HL-60 (cell line): Measurements from ENCODE around the gene GRK5.
A peak's percentile ranks its signal among the peaks of the same experiment; 100 is the strongest.

Experiments
- DNase-seq, 2 experiments: peaks; one replicate each; pipeline ENCODE4 v3.0.0-alpha.2; 2010 to 2020; ENCODE audit warnings: low read depth in 1 of 2, low spot score in 1 of 2
- H3K27ac ChIP-seq: fragments of 250-450 bp; sonication (Bioruptor Pico); replicated peaks from 2 replicates; pipeline ENCODE4 v1.5.1; 2020; ENCODE audit warnings: mild to moderate bottlenecking, moderate library complexity
- H3K27me3 ChIP-seq: fragments of 250-450 bp; sonication (Bioruptor Pico); 2 replicates; pipeline ENCODE4 v1.5.1; 2021; ENCODE audit warnings: mild to moderate bottlenecking, moderate library complexity; ENCODE audit not compliant: insufficient read depth, poor library complexity, severe bottlenecking
- H3K4me3 ChIP-seq: replicated peaks from 2 replicates; pipeline ENCODE4 v1.5.1; 2011; ENCODE audit warnings: mild to moderate bottlenecking, control low read depth, low read length; ENCODE audit not compliant: insufficient read depth
- GABPA ChIP-seq: IDR thresholded peaks from 2 replicates; pipeline ENCODE4 v1.6.1; 2012; ENCODE audit warnings: low read depth
- POLR2AphosphoS5 ChIP-seq: IDR thresholded peaks from 2 replicates; pipeline ENCODE4 v1.6.1; 2012; ENCODE audit warnings: low read depth
- SPI1 ChIP-seq: IDR thresholded peaks from 2 replicates; pipeline ENCODE4 v1.6.1; 2012; ENCODE audit warnings: low read depth, mild to moderate bottlenecking, borderline replicate concordance
- TF ChIP-seq, protein P1 (sequence below): IDR thresholded peaks from one replicate; pipeline ENCODE4 v1.5.1; 2011; ENCODE audit warnings: low read length, control low read depth, inconsistent platforms; ENCODE audit not compliant: insufficient read depth
- TF ChIP-seq, protein P2 (sequence below): IDR thresholded peaks from 2 replicates; pipeline ENCODE4 v1.6.1; 2012; ENCODE audit warnings: low read depth; ENCODE audit not compliant: insufficient replicate concordance

GRK5 gene

DNA sequence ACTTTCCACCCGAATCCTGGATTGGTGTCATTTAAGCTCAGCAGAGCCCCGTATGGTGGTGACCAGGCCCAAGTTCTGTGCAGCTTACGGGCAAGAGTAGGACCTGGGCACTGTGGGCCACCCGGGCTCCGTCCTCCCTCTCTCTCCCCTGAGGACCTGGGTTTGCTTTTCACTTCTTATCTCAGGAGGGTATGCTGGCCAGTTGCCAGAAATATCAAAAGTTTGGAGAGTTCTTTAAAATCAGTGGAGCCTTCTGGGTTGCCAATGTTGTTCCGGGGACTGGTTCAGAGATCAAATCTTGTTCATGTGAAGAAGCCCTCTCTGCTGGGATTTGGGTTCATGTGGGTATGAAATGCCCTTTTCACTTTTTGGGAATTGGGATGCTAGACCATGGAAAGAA is 145.4 kb downstream of the GRK5 start:
- no peak overlapping the region for H3K4me3 ChIP-seq
- no peaks in the 10 kb centered on the region for H3K27me3 ChIP-seq
- no peak for DNase-seq
- no peak overlapping the region for H3K27ac ChIP-seq
- TF ChIP-seq SPI1 (no peak), POLR2AphosphoS5 (no peak), GABPA (no peak)
- TF ChIP-seq, protein P1, sequence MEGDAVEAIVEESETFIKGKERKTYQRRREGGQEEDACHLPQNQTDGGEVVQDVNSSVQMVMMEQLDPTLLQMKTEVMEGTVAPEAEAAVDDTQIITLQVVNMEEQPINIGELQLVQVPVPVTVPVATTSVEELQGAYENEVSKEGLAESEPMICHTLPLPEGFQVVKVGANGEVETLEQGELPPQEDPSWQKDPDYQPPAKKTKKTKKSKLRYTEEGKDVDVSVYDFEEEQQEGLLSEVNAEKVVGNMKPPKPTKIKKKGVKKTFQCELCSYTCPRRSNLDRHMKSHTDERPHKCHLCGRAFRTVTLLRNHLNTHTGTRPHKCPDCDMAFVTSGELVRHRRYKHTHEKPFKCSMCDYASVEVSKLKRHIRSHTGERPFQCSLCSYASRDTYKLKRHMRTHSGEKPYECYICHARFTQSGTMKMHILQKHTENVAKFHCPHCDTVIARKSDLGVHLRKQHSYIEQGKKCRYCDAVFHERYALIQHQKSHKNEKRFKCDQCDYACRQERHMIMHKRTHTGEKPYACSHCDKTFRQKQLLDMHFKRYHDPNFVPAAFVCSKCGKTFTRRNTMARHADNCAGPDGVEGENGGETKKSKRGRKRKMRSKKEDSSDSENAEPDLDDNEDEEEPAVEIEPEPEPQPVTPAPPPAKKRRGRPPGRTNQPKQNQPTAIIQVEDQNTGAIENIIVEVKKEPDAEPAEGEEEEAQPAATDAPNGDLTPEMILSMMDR: no peak
- TF ChIP-seq, protein P2, sequence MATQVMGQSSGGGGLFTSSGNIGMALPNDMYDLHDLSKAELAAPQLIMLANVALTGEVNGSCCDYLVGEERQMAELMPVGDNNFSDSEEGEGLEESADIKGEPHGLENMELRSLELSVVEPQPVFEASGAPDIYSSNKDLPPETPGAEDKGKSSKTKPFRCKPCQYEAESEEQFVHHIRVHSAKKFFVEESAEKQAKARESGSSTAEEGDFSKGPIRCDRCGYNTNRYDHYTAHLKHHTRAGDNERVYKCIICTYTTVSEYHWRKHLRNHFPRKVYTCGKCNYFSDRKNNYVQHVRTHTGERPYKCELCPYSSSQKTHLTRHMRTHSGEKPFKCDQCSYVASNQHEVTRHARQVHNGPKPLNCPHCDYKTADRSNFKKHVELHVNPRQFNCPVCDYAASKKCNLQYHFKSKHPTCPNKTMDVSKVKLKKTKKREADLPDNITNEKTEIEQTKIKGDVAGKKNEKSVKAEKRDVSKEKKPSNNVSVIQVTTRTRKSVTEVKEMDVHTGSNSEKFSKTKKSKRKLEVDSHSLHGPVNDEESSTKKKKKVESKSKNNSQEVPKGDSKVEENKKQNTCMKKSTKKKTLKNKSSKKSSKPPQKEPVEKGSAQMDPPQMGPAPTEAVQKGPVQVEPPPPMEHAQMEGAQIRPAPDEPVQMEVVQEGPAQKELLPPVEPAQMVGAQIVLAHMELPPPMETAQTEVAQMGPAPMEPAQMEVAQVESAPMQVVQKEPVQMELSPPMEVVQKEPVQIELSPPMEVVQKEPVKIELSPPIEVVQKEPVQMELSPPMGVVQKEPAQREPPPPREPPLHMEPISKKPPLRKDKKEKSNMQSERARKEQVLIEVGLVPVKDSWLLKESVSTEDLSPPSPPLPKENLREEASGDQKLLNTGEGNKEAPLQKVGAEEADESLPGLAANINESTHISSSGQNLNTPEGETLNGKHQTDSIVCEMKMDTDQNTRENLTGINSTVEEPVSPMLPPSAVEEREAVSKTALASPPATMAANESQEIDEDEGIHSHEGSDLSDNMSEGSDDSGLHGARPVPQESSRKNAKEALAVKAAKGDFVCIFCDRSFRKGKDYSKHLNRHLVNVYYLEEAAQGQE: no peak

DNA sequence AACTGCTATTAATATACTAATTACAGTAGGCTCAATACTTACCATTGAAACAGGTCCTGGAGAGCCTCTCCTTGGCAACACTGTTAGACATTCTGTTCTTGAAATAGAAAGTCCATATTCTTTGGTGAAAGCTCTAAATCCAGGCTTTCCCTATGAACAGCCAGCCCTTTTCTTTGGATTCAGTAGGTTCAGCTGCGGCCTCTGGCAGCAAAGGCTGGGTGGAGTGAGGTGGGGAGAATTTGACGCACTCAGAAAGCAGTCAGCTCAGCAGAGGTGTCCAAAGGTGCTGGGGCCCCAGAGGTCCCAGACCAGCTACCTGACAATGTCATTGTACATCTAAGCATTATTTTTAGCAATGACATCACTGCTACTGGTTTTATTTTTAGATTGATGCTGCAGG is 146.1 kb downstream of the GRK5 start:
- no peak overlapping the region for H3K4me3 ChIP-seq
- no peak for DNase-seq
- TF ChIP-seq, protein P1: no peak
- TF ChIP-seq POLR2AphosphoS5 (no peak), GABPA (no peak), SPI1 (no peak)
- TF ChIP-seq, protein P2: no peak
- no peaks in the 10 kb centered on the region for H3K27me3 ChIP-seq
- H3K27ac ChIP-seq: no peak overlapping the region

DNA sequence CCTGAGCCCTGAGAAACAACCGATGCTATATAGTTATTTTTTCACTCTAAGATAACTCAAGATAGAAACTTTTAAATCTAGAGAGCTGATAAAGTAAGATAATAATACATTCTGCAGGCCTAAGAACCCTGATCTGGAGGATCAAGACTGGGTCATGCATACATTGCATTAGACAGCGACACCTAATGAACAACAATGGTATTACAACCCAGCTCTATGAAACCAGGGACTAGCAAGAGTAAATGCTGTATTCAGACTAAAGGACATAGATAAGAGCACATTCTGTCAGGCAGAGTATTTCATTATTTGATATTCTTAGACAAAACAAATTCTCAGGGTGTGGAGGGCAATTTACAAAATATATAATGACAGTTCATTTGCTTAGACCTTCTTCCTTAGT is 148.6 kb downstream of the GRK5 start:
- TF ChIP-seq, protein P2: no peak
- TF ChIP-seq, protein P1: peak; percentile 6
- no peak overlapping the region for H3K4me3 ChIP-seq
- peak in 1 of 2 experiments; percentile 23 for DNase-seq

More for the DNA sequence above, 148.6 kb downstream of the GRK5 start:
- no peak overlapping the region for H3K27ac ChIP-seq
- no peaks in the 10 kb centered on the region for H3K27me3 ChIP-seq
